Breast epithelium (tissue), 3 donors: ENCODE results near the gene THOP1.

Source experiments
- CTCF ChIP-seq, 3 donors: fragments of 450-650 bp; IDR thresholded peaks; one replicate each; pipeline ENCODE4 v1.5.1; 2016 to 2017; ENCODE audit warnings: antibody characterized with exemption in 3 of 3, mild to moderate bottlenecking in 3 of 3, moderate library complexity in 3 of 3
- POLR2A ChIP-seq: fragments of 450-650 bp; IDR thresholded peaks from one replicate; pipeline ENCODE4 v1.6.1; 2016; ENCODE audit warnings: antibody characterized with exemption, mild to moderate bottlenecking, moderate library complexity

- TF ChIP-seq CTCF (IDR thresholded peaks at IDR 0.05): no peak
- TF ChIP-seq POLR2A: no peak
Measured at GRCh38 chr19:2854849-2855248, 69.5 kb downstream of the THOP1 start.
